Tongue (tissue), 2 donors: ENCODE data around the gene GLT8D1. TPM values are rescaled to one million over a fixed set of nuclear protein-coding genes. Genes with fewer than 3 reads are reported as not detected.
"Not testable (repeated sequence)": the region's sequence is repeated elsewhere in the genome, so short reads cannot be mapped to it uniquely, and the experiment has no call there.

Experiments
- DNase-seq: peaks from one replicate; pipeline ENCODE4 v3.0.0-alpha.2; 2015
- total RNA-seq: library from RNA; depleted of rRNA; stranded (reverse); fragments of >200 nt; gene quantifications from one replicate; pipeline ENCODE4 v1.2.3, GENCODE V29; 2014

Gene GLT8D1, protein sequence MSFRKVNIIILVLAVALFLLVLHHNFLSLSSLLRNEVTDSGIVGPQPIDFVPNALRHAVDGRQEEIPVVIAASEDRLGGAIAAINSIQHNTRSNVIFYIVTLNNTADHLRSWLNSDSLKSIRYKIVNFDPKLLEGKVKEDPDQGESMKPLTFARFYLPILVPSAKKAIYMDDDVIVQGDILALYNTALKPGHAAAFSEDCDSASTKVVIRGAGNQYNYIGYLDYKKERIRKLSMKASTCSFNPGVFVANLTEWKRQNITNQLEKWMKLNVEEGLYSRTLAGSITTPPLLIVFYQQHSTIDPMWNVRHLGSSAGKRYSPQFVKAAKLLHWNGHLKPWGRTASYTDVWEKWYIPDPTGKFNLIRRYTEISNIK
- 109 TPM for total RNA-seq

DNA sequence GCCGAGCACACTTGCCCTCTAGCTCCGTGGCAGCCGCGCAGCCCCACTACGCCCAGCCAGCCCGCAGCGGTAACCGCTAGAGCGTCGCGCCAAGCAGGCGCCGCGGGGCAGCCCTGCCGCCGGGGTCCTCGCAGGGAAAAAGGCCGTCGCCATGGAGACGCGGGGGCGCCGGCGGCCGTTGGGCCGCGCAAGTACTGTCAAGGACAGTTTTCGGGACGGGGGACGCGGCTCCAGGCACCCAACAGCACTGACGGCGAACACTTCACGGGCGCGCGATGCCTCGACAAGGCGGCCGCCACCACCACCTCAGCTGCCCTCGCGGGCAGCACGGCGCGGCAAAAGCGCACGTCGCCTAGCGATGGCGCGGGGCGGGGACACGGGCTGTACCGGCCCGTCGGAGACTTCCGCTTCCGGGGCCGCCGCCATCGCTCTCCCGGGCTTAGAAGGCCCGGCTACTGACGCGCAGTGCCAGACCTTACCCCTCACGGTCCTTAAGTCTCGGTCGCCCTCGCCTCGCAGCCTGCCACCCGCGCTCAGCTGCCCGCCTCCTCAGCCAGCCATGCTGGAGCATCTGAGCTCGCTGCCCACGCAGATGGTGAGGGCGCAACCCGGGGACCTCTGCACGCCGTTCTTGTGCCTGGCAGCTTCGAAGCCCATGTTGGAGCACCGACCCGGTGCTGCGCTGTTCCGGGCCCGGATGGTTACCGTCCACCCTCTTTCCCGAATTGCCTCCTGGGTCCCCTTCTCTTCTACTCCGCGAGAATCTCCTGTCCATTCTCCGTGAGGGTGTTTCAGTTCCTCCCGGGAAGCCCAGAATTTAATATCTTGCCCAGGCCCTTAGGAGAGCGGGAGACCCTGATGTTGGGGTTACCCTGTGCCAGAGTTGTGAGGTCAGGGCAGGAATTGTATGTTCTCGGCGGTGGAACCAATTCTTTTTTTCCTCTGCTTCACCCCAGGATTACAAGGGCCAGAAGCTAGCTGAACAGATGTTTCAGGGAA lies at the start of gene GLT8D1, which contains the start of gene SPCS1:
GLT8D1 (minus strand) TSS at position 104 of the 999 bp plus-strand sequence. CDS start 5,331 bp downstream, outside the sequence.
SPCS1 (plus strand) TSS at position 419 of the 999 bp plus-strand sequence; CDS start at position 560, 141 bp downstream.
- DNase-seq: peak; percentile 93

DNA sequence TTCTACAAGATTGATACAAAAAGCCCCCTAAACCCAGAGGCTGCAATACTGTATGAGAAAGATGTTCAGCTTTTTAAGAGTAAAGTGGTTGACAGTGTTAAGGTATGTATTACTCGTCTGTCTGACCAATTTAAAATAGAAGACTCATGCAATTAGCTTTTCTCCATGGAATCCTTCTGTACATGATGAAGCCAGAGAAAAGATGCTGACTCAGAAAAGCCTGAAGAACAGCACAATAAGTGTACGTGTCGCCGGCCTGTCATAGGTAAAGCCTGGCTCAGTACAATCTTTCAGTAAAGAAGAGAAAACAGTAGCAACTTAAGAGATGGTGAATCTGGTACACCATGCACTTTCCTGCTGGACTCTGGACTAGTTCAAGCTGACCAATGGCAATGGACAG lies 48.8 kb upstream of the GLT8D1 start:
- DNase-seq: no peak

DNA sequence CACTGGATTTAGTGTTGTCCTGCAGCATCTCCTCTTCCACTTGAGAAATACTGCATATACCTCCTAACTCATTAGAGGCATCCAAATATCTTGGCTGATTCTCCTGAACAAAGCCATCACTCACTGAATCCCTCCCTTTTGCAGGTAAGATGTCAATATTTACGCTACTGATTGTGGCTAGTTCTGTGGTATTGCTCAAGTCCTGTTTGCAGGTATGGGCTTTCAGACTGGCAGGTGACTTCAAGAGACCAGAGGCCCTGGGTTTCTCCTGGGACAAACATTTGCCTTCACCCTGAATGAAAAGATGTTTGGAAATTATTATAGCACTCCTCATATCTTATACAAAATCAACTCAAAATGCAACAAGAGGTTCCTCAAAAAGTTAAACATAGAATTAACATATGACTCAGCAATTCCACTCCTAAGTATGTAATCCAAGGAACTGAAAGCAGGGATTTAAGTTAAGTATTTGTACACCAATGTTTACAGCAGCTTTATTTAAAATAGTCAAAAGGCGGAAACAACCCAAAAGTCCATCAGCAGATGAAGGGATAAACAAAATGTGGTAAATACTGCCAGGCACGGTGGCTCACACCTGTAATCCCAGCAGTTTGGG lies 46.6 kb upstream of the GLT8D1 start:
- no peak for DNase-seq

DNA sequence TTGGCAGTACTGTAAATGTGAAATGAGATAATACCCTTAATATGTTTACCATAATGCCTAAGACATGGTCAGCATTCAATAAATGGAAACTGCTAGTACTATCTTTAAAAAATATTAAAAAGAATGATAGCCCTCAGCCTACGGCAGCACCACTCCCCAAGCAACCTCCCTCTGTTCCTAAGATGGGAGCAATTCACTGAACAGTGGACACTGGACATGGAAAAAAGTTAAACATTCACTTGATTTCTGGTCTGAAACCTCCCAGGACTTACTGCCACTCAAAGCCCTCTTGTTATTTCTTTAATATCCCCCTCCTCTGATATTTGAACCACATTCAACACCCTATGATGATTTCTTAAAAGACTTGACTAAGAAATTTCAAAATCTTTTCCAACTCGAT lies 38.1 kb upstream of the GLT8D1 start:
- no peak for DNase-seq

DNA sequence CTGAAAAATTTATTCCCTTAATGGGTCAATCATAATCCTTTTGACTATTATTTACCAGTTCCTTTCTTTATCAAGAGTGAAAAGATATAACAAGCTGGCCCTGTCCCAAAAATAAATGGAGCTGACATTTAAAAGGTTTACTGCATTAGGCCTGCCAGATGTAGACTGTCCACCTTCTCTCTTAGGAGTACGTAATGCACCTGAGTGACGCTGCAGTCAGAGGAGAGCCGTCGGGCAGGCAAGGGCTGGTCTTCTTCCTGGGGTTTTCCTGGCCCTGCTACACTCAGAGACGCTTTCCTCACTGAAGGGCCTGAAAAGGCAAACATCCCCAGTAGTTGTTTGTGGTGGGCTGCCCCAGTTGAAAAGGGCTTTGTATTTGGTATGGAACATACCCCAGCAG lies 37.6 kb upstream of the GLT8D1 start:
- DNase-seq: no peak

DNA sequence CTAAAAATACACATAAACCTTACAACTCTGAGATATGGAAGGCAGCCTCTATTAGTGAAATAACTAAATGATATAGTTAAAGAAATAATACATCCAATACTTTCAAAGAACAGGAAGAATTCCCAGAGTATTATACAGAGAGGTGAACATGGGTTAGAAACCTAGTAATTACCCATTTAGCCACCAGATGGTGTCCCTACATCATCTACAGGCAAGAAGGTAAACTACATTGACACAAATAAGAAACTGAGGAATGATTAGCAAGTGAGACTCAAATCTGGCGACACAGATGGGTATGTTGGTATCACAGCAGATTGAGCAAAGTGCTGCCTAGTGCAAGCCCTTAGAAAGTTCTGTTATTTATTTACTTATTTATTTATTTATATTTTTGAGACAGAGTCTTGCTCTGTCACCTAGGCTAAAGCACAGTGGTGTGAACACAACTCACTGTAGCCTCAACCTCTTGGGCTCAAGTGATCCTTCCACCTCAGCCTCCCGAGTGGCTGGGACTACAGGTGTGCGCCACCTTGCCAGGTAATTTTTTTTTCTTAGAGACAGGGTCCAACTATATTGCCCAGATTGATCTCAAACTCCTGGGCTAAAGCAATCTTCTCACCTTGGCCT lies 36.9 kb upstream of the GLT8D1 start:
- peak; percentile 49 for DNase-seq

DNA sequence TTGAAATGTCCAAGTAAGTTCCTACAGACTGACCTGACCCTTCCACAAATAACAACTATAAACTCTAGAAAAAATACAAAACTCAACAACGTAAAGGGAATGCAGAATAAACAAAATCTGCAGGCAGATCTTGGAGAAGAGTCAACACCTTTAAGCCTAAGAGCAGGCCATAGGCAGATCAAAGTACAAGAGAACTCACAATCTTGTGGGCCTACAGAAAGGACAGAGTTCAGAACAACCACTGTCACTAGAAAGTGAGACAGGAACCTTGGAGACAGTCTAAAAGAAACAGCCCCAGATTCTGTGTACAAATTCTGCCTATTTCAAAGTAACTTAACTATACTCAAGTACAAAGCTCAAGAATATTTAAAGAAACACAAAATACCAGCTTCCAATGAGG lies 34.1 kb upstream of the GLT8D1 start:
- no peak for DNase-seq

DNA sequence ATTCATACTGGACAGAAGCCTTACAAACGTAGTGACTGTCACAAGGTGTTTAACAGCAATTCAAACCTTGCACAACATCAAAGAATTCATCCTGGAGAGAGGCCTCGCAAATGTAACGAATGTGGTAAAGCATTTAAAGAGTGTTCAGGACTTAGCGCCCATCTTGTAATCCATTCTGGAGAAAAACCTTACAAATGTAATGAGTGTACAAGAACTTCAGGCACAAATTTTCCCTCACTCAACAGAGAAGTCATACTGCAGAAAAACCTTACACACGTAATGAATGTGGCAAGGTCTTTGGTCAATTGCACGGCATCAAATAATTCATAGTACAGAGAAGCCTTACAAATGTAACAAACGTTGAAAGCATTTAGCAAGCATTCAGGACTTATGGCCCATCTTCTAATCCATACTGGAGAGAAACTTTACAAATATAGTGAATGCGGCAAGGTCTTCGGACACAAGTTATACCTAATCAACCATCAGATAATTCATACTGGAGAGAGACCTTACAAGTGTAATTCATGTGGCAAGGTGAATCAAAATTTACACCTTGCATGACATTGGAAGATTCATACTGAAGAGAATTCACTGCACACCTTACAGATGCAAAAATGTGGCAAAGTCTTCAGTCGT lies 27.8 kb upstream of the GLT8D1 start:
- no peak for DNase-seq

DNA sequence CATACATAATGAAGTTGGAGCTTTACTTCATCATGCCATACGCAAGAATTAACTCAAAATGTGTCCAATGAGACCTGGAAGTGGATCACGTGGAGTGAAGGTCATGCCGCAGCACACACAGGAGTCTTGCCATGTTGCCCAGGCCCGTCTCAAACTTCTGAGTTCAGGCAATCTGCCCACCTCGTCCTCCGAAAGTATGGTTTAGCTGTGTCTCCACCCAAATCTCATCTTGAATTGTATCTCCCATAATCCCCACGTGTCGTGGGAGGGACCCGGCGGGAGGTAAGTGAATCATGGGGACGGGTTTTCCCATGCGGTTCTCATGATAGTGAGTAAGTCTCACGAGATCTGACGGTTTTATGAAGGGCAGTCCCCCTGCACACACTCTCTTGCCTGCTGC lies 26.0 kb upstream of the GLT8D1 start:
- DNase-seq: no peak

DNA sequence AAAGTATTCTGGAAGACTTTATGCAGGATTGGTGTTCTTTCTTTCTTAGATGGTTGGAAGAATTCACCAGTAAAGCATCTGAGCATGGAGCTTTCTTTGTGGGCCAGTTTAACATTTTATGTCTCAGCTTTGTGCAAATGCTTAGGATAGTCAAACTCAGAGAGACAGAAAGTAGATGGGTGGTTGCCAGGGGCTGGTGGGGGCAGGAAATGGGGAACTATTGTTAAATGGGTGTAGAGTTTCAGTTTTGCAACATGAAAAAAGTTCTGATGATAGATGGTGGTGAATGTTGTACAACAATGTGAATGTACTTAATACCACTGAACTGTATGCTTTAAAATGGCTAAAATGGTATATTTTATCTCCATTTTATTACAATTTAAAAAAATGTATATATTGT lies 25.1 kb upstream of the GLT8D1 start:
- DNase-seq: no peak

DNA sequence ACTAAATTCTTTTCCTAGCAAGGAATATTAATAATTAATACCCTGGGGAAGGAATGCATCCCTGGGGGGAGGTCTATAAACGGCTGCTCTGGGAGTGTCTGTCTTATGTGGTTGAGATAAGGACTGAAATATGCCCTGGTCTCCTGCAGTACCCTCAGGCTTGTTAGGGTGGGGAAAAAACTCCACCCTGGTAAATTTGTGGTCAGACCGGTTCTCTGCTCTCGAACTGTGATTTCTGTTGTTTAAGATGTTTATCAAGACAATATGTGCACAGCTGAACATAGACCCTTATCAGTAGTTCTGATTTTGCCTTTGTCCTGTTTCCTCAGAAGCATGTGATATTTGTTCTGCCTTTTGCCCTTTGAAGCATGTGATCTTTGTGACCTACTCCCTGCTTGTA lies 23.2 kb upstream of the GLT8D1 start:
- DNase-seq: not testable (repeated sequence)

DNA sequence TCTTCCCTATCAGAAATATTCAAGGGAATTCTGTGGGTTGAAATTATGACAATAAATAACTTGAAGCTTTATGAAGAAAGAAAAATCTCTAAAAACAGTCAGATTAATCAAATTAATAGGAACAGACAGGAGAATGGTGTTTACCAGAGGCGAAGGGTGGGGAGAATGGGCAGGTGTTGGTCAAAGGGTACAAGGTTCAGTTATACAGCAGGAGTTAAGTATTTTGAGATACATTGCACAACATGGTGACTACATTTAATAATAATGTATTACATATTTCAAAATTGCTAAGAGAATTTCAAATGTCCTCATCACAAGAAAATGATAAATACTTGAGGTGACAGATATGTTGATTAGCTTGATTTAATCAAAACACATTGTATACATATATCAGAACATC lies 18.9 kb upstream of the GLT8D1 start:
- no peak for DNase-seq

DNA sequence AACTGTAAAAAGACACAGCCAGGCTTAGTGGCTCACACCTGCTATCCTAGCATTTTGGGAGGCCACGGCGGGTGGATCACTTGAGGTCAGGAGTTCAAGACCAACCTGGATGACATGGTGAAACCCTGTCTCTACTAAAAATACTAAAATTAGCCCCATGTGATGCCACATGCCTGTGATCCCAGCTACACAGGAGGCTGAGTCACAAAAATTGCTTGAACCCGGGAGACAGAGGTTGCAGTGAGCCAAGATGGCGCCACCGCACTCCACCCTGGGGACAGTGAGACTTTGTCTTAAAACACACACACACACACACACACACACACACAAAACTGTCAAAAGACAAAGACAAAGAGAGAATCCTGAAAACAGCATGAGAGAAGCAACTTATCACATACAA lies 18.3 kb upstream of the GLT8D1 start:
- DNase-seq: no peak

DNA sequence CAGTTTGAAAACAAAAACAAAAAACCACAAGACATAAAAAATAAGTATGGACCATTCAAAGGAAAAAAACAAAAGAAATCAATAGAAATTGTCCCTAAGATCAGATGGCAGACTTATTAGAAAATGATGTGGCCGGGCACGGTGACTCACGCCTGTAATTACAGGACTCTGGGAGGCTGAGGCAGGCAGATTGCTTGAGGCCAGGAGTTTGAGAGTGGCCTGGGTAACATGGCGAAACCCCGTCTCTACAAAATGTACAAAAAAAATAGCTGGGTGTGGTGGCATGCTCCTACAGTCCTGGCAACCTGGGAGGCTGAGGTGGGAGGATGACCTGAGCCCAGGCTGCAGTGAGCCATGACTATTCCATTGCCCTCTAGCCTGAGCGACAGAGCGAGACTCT lies 16.9 kb upstream of the GLT8D1 start:
- no peak for DNase-seq

DNA sequence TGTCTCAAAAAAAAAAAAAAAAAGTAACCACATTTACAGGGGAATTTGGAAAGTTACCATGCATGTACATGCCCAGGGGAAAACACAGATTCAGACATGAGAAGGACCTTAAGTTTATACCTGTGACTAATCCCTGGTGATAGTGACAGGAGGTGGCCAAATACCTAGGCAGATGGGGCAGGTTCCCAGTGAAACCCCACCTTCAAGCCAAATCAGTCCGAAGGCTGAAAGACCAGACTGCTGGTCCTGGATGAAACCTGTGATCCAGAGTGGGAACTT lies 16.1 kb upstream of the GLT8D1 start:
- no peak for DNase-seq

DNA sequence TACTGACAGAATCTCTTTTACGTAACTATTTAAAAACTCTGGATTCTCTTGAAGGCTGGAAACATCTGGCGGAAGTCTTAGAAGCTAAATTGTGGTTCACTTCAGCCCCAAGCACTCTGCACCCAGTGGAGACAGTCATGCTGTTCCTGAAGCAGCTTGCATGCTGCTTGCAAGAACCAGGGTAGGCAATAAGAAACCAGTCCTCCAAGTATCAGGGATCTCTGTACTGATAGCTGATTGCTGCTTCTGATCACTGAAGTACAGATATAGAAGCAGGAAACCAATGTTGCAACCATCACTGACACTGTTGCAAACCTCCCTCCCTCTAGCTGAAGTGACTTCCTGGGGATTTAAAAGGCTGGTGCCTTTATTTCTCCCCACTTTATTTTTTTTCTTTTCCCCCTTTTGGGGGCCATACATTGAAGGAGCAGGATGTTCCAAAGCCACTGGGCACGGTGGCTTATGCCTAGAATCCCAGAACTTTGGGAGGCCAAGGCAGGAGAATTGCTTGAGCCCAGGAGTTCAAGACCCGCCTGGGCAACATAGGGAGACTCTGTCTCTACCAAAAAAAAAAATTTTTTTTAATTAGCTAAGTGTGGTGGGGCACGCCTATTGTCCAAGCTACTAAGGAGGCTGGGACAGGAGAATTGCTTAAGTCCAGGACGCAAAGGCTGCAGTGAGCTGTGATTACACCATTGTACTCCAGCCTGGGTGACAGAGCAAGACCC lies 15.6 kb upstream of the GLT8D1 start:
- DNase-seq: no peak

DNA sequence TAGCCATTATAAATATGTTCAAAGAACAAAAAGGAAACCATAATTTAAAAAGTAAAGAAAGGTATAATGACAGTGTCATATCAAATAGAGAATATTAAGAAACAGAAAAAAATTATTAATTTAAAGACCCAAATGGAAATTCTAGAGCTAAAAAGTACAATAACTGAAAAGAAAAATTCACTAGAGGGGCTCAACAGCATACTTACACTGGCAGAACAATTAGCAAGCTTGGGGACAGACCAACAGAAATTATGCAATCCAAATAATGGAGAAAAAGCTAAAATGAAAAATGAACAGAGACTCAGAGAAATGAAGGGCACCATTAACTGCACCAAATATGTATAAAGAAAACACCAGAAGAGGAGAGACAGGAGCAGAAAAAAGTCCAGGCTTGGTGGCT lies 14.0 kb upstream of the GLT8D1 start:
- DNase-seq: no peak

DNA sequence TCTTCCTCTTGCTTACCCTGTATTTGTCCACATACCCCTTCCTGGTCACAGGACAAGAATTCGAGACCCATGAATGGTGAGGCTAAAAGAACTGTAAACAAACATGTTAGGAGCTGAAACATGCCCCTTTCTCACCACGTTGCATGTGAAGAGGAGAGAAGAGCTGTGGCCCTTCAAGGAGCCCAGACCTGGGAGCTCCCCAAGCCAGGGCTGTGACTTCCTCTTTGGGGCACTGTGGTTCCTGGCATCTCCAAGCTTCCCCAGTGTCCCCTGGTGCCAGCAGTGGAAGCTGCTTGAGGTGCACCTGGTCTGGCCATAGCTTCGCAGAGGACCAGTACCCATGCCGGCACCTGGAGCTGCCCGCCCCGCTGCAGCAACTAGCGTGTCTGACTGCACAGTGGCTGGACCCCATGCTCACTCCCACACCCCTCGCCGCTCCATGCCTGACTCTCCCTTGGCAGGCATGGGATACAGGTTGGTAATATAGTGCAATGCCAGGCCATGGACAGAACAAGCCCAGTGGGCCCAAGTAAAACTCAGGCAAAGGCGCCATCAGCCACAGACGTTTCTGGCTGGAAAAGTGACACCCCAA lies 10.2 kb upstream of the GLT8D1 start:
- no peak for DNase-seq

DNA sequence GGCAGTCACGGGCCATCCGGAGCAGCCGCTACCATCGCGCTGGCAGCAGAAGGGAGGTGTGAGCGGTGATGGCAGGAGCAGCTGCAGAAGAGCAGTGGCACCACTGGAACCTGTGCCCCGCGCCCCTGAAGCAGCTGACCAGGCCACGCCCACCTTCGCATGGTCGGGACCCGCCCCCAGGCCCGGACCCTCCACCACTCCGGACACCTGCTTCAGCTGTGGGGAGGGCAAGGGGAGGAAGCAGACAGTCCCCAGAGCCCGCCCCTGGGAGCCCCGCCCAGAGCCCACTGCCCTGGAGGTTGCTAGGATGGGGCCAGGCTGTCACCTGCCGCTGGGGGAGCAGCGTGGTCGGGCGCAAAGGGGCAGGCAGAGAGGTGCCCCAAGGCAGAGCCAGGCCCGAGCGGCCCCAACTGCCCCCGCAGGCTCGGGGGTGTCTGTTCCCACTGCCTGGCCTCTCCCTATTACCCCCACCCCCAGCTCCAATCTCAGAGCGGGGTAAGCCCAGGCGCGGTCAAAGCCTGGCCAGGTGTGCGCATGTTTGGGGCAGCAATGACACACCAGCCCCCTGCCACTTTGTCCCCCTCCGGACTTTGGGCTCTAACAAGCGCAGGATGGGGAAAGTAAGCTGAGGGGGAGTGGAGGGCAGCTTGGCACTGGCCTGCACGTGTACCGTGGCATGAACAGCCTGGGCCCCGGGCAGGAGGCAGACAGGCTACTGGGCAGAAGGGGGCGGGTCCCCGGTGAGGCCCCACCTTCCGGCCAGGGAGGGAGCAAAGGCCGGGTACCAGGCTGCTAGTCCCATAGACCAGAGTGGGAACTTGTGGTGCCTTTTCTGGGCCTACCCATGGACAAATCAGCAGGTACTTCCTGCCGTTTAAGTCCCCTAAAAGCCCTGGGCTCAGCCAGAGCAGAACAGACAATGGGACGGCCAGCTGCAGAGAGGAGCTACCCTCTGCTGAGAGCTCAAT lies 9.0 kb upstream of the GLT8D1 start:
- DNase-seq: peak; percentile 72
